ENCODE measurements around the gene ADO. TPM values are rescaled to one million over a fixed set of nuclear protein-coding genes. Genes with fewer than 3 reads are reported as not detected.

The ADO gene
- total RNA-seq, 1 experiment from 2014 or later: 29.3 TPM

- DNase-seq (ENCODE audit: low spot score) (no peak), ATAC-seq (no peak)
- Mint-ChIP-seq H3K27me3 (ENCODE audit: low read depth) (peaks cover 63% of the 10 kb centered on the region), H3K36me3 (no peaks in the 10 kb centered on the region), H3K4me3 (no peak overlapping the region), H3K4me1 (peaks cover 27% of the 10 kb centered on the region), H3K27ac (no peak overlapping the region), H3K9me3 (no peaks in the 10 kb centered on the region)
- CTCF ChIA-PET: interaction anchor here (1.4 kb wide), 1 partner anchor 202 kb away, joined by 5 read pairs; no protein-coding TSS in a partner anchor
- TF ChIP-seq CREB1 (CRISPR knock-in tag; IDR thresholded peaks at IDR 0.05) (no peak), ZNF416 (CRISPR knock-in tag; IDR thresholded peaks at IDR 0.05) (no peak), SMAD4 (CRISPR knock-in tag; IDR thresholded peaks at IDR 0.05) (no peak), NR3C1 (CRISPR knock-in tag; conservative IDR thresholded peaks at IDR 0.05; ENCODE audit: low read depth) (no peak), MXD4 (CRISPR knock-in tag; IDR thresholded peaks at IDR 0.05; ENCODE audit: borderline replicate concordance) (no peak), E2F4 (CRISPR knock-in tag; IDR thresholded peaks at IDR 0.05; ENCODE audit: borderline replicate concordance, low read depth) (no peak), MAX (CRISPR knock-in tag; IDR thresholded peaks at IDR 0.05) (no peak), ZNF532 (CRISPR knock-in tag; IDR thresholded peaks at IDR 0.05; ENCODE audit: borderline replicate concordance) (no peak), OVOL2 (CRISPR knock-in tag; IDR thresholded peaks at IDR 0.05; ENCODE audit: borderline replicate concordance) (no peak), ERG (CRISPR knock-in tag; IDR thresholded peaks at IDR 0.05) (no peak)
- POLR2A ChIA-PET: interaction anchor here (2.1 kb wide), 1 partner anchor 8 kb away, joined by 6 read pairs; the partner anchor contains the start of gene ADO
Observed at GRCh38 chr10:62812672-62813439, 8.3 kb downstream of the ADO start.

GRCh38 chr10:62813453-62813852 is 8.9 kb downstream of the ADO start:
- Mint-ChIP-seq H3K4me3 (peak overlapping the region; percentile 95), H3K4me1 (peaks cover 25% of the 10 kb centered on the region), H3K27me3 (ENCODE audit: low read depth) (peaks cover 68% of the 10 kb centered on the region), H3K36me3 (no peaks in the 10 kb centered on the region), H3K27ac (no peak overlapping the region), H3K9me3 (no peaks in the 10 kb centered on the region)
- ATAC-seq: no peak
- ChIA-PET POLR2A (interaction anchor here (2.1 kb wide), 1 partner anchor 9 kb away, joined by 6 read pairs; the partner anchor contains the start of gene ADO), CTCF (interaction anchor here (1.4 kb wide), 1 partner anchor 203 kb away, joined by 5 read pairs; no protein-coding TSS in a partner anchor)
- DNase-seq (ENCODE audit: low spot score): no peak
- no peak for TF ChIP-seq JAZF1 (CRISPR knock-in tag; IDR thresholded peaks at IDR 0.05)
- no peak for TF ChIP-seq NR3C1 (CRISPR knock-in tag; conservative IDR thresholded peaks at IDR 0.05; ENCODE audit: low read depth)
- TF ChIP-seq HMGA2 (CRISPR knock-in tag; IDR thresholded peaks at IDR 0.05): no peak
- TF ChIP-seq ZNF281 (CRISPR knock-in tag; IDR thresholded peaks at IDR 0.05): no peak
- TF ChIP-seq KAT7 (CRISPR knock-in tag; IDR thresholded peaks at IDR 0.05; ENCODE audit: borderline replicate concordance): no peak
- TF ChIP-seq ATF2 (CRISPR knock-in tag; IDR thresholded peaks at IDR 0.05; ENCODE audit: borderline replicate concordance, low read depth): no peak
- TF ChIP-seq PRDM15 (CRISPR knock-in tag; IDR thresholded peaks at IDR 0.05): no peak
- TF ChIP-seq FOXP1 (CRISPR knock-in tag; IDR thresholded peaks at IDR 0.05; ENCODE audit: borderline replicate concordance): no peak
- TF ChIP-seq NR1H2 (CRISPR knock-in tag; IDR thresholded peaks at IDR 0.05): no peak

Data from WTC11 (cell line).